B cell (primary cell): ENCODE results near the gene PRKCZ. TPM values are rescaled to one million over a fixed set of nuclear protein-coding genes. Genes with fewer than 3 reads are reported as not detected.

ENCODE experiments used
- ATAC-seq: fragments of 200-7000 bp; cut with Tn5 transposase; one replicate; pipeline ENCODE4 v1.10.0; 2021; ENCODE audit warnings: low read depth, mild to moderate bottlenecking, moderate number of reproducible peaks, moderate library complexity
- CTCF ChIA-PET: fragments of 350-600 bp; sonication (Branson Sonifier 250); formaldehyde crosslinking; loops from one replicate; lab custom pipeline; 2021; ENCODE audit warnings: antibody characterized with exemption, inconsistent platforms; lab: Charles Lee
- POLR2A ChIA-PET: fragments of 350-600 bp; sonication (Branson Sonifier 250); formaldehyde crosslinking; loops from one replicate; lab custom pipeline; 2021; ENCODE audit warnings: antibody characterized with exemption; lab: Charles Lee
- DNase-seq: peaks from one replicate; pipeline ENCODE4 v3.0.0; 2013
- H2AFZ ChIP-seq: 2 replicates; pipeline ENCODE4 v1.6.1; 2012; ENCODE audit warnings: mild to moderate bottlenecking, low read depth, low read length; ENCODE audit not compliant: insufficient read depth, poor library complexity, severe bottlenecking
- H3K27ac ChIP-seq, 2 donors: 1 replicate in 1 of 2; 2 replicates in 1 of 2; pipeline ENCODE4 v1.5.1; 2012 to 2013; ENCODE audit warnings: low read length in 2 of 2, mild to moderate bottlenecking in 2 of 2, moderate library complexity in 1 of 2
- H3K27me3 ChIP-seq, 4 experiments: fragments of 200-600 bp in 1 of 4; sonication (generic) in 1 of 4; replicated peaks in 1 of 4; 1 replicate in 2 of 4; 2 replicates in 2 of 4; pipeline versions ENCODE4 v1.6.1 to v1.7.0; 2013 to 2016; ENCODE audit warnings: low read length in 3 of 4, mild to moderate bottlenecking in 2 of 4, mixed read lengths in 1 of 4, moderate library complexity in 1 of 4; ENCODE audit not compliant: insufficient read depth in 4 of 4, control insufficient read depth in 3 of 4; ENCODE audit errors: control extremely low read depth in 1 of 4
- H3K36me3 ChIP-seq, 2 experiments: replicated peaks in 1 of 2; 1 replicate in 1 of 2; 2 replicates in 1 of 2; pipeline versions ENCODE4 v1.6.1 to v1.7.1; 2013; ENCODE audit warnings: low read length in 1 of 2; ENCODE audit not compliant: insufficient read depth in 2 of 2, control insufficient read depth in 1 of 2; ENCODE audit errors: control extremely low read depth in 1 of 2, extremely low read depth in 1 of 2
- H3K4me1 ChIP-seq, 2 donors: fragments of 200-600 bp in 1 of 2; sonication (generic) in 1 of 2; 1 replicate in 1 of 2; 2 replicates in 1 of 2; pipeline versions ENCODE4 v1.5.1 to v1.6.1; 2013 to 2017; ENCODE audit warnings: low read length in 2 of 2; ENCODE audit not compliant: control insufficient read depth in 2 of 2, insufficient read depth in 2 of 2
- H3K4me2 ChIP-seq: replicated peaks from 2 replicates; pipeline ENCODE3; 2012; ENCODE audit warnings: mild to moderate bottlenecking, low read depth, low read length; ENCODE audit not compliant: poor library complexity, severe bottlenecking
- H3K4me3 ChIP-seq, 5 experiments: fragments of 200-600 bp in 1 of 5; sonication (generic) in 1 of 5; 1 replicate in 3 of 5; 2 replicates in 2 of 5; pipeline versions ENCODE4 v1.5.1 to v1.7.0; 2011 to 2016; ENCODE audit warnings: low read length in 4 of 5, mild to moderate bottlenecking in 4 of 5, low read depth in 2 of 5, control low read depth in 1 of 5, moderate library complexity in 1 of 5; ENCODE audit not compliant: insufficient read depth in 1 of 5; ENCODE audit errors: control extremely low read depth in 1 of 5, extremely low read depth in 1 of 5
- H3K79me2 ChIP-seq: fragments of 200-600 bp; sonication (generic); one replicate; pipeline ENCODE4 v1.6.0; 2016; ENCODE audit warnings: low read length; ENCODE audit not compliant: control insufficient read depth, insufficient read depth
- H3K9ac ChIP-seq: fragments of 200-600 bp; sonication (generic); 2 replicates; pipeline ENCODE4 v1.6.1; 2017; ENCODE audit warnings: mild to moderate bottlenecking, low read length, moderate library complexity
- H3K9me3 ChIP-seq, 3 donors: one replicate each; pipeline versions ENCODE4 v1.6.1 to v1.7.1; 2013; ENCODE audit warnings: low read length in 2 of 3; ENCODE audit not compliant: control insufficient read depth in 2 of 3, insufficient read depth in 1 of 3; ENCODE audit errors: control extremely low read depth in 1 of 3
- H4K20me1 ChIP-seq: 2 replicates; pipeline ENCODE4 v1.6.0; 2012; ENCODE audit warnings: mild to moderate bottlenecking, low read length; ENCODE audit not compliant: insufficient read depth, control insufficient read depth, poor library complexity, severe bottlenecking
- H3K27ac Mint-ChIP-seq: one replicate; pipeline ENCODE4 v1.8.0; 2021; ENCODE audit warnings: mixed read lengths
- H3K27me3 Mint-ChIP-seq: one replicate; pipeline ENCODE4 v1.8.0; 2021; ENCODE audit warnings: mixed read lengths
- H3K4me1 Mint-ChIP-seq: one replicate; pipeline ENCODE4 v1.8.0; 2021; ENCODE audit warnings: mixed read lengths
- H3K4me3 Mint-ChIP-seq: one replicate; pipeline ENCODE4 v1.8.0; 2021; ENCODE audit warnings: mixed read lengths
- H3K9me3 Mint-ChIP-seq: one replicate; pipeline ENCODE4 v1.8.0; 2022; ENCODE audit warnings: mixed read lengths; ENCODE audit not compliant: insufficient read depth
- EZH2 ChIP-seq: IDR thresholded peaks from 2 replicates; pipeline ENCODE4 v1.6.1; 2012; ENCODE audit warnings: borderline replicate concordance, low read depth, mild to moderate bottlenecking, moderate library complexity, low read length; ENCODE audit not compliant: insufficient read depth, poor library complexity, severe bottlenecking
- WGBS: methylation state at CpG from one replicate; pipeline ENCODE4 v1.1.5; 2013; ENCODE audit warnings: missing lambda C conversion rate; ENCODE audit not compliant: insufficient coverage; 5-methylcytosine and 5-hydroxymethylcytosine counted together
- intact Hi-C: fragments of 100-400 bp; cut with micrococcal nuclease; formaldehyde crosslinking; loops from one replicate; pipeline ENCODE4 v1.10.0; 2022
- polyA plus RNA-seq: library from polyadenylated mRNA; depleted of rRNA; stranded (reverse); fragments of >200 nt; gene quantifications from 2 replicates; pipeline ENCODE4 v1.2.3, GENCODE V29; 2012
- total RNA-seq, 2 donors: library from RNA; stranded (reverse); fragments of 120-200 nt in 1 of 2; gene quantifications; 1 replicate in 1 of 2; 2 replicates in 1 of 2; pipeline versions ENCODE4 v1.2.3 to v1.2.4, GENCODE V29; 2013 to 2022
- TF ChIP-seq, protein P1 (sequence below): fragments of 200-600 bp; IDR thresholded peaks from one replicate; pipeline ENCODE4 v1.8.0; 2022; ENCODE audit warnings: antibody characterized with exemption, mild to moderate bottlenecking

PRKCZ gene
- total and polyA plus RNA-seq, 2 donors (not counting 1 experiment from before 2014, with no cell fraction given): 17.9 to 53.2 TPM

GRCh38 chr1:2053217-2053616, 3.0 kb downstream of the PRKCZ start:
- Mint-ChIP-seq H3K9me3 (no peaks in the 10 kb centered on the region), H3K27ac (peak overlapping the region; percentile 64), H3K4me1 (peaks cover 22% of the 10 kb centered on the region), H3K27me3 (peaks cover 2% of the 10 kb centered on the region), H3K4me3 (no peak overlapping the region)
- DNase-seq (no peak), ATAC-seq (no peak)
- 86% methylated on average over 15 of the region's 17 CpGs for WGBS
- Histone ChIP-seq H3K4me2 (no peak overlapping the region), H4K20me1 (peaks cover 16% of the 10 kb centered on the region), H3K36me3 (peaks cover 0 to 16% of the 10 kb centered on the region in 2 experiments), H3K4me1 (peaks cover 15 to 20% of the 10 kb centered on the region in 2 donors), H3K27ac (no peak overlapping the region), H2AFZ (no peak overlapping the region), H3K79me2 (peaks cover 25% of the 10 kb centered on the region), H3K9me3 (no peaks in the 10 kb centered on the region), H3K27me3 (peaks cover 0 to 4% (median 2%) of the 10 kb centered on the region in 4 experiments), H3K9ac (no peak overlapping the region), H3K4me3 (no peak overlapping the region)
- no peak for TF ChIP-seq EZH2
- TF ChIP-seq, protein P1, sequence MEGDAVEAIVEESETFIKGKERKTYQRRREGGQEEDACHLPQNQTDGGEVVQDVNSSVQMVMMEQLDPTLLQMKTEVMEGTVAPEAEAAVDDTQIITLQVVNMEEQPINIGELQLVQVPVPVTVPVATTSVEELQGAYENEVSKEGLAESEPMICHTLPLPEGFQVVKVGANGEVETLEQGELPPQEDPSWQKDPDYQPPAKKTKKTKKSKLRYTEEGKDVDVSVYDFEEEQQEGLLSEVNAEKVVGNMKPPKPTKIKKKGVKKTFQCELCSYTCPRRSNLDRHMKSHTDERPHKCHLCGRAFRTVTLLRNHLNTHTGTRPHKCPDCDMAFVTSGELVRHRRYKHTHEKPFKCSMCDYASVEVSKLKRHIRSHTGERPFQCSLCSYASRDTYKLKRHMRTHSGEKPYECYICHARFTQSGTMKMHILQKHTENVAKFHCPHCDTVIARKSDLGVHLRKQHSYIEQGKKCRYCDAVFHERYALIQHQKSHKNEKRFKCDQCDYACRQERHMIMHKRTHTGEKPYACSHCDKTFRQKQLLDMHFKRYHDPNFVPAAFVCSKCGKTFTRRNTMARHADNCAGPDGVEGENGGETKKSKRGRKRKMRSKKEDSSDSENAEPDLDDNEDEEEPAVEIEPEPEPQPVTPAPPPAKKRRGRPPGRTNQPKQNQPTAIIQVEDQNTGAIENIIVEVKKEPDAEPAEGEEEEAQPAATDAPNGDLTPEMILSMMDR: no peak
- ChIA-PET POLR2A (no interaction called here), CTCF (interaction anchor here (1.7 kb wide), 1 partner anchor 8 kb away, joined by 10 read pairs; no protein-coding TSS in a partner anchor)
- intact Hi-C loops: no loop called here

GRCh38 chr1:2053784-2054376, 3.7 kb downstream of the PRKCZ start:
- ATAC-seq (no peak), DNase-seq (no peak)
- peaks cover 18% of the 10 kb centered on the region for H3K4me1 Mint-ChIP-seq
- H3K79me2 ChIP-seq: peaks cover 20% of the 10 kb centered on the region
- no peak overlapping the region for H2AFZ ChIP-seq
- no peaks in the 10 kb centered on the region for H3K27me3 ChIP-seq
- no peak overlapping the region for H3K27ac ChIP-seq
- WGBS: 95% methylated on average over 7 of the region's 12 CpGs
- no peaks in the 10 kb centered on the region for H3K9me3 ChIP-seq
- H3K4me1 ChIP-seq: peaks cover 15 to 20% of the 10 kb centered on the region in 2 donors
- H3K4me2 ChIP-seq: no peak overlapping the region
- intact Hi-C loops: no loop called here
- H3K9ac ChIP-seq: no peak overlapping the region
- H3K27me3 Mint-ChIP-seq: no peaks in the 10 kb centered on the region
- no peaks in the 10 kb centered on the region for H3K9me3 Mint-ChIP-seq
- H3K4me3 ChIP-seq: no peak overlapping the region
- peak overlapping the region; percentile 49 for H3K4me3 Mint-ChIP-seq
- H4K20me1 ChIP-seq: peaks cover 16% of the 10 kb centered on the region
- CTCF ChIA-PET: interaction anchor here (1.1 to 1.7 kb wide), 2 partner anchors 9 to 58 kb away, joined by 3 to 10 read pairs; no protein-coding TSS in a partner anchor
- TF ChIP-seq EZH2: no peak
- TF ChIP-seq, protein P1: no peak
- POLR2A ChIA-PET: no interaction called here
- H3K36me3 ChIP-seq: peaks cover 0 to 16% of the 10 kb centered on the region in 2 experiments
- H3K27ac Mint-ChIP-seq: no peak overlapping the region
